ENCODE results near the gene CBX7. TPM values are rescaled to one million over a fixed set of nuclear protein-coding genes. Genes with fewer than 3 reads are reported as not detected.

The CBX7 gene
- total and polyA plus RNA-seq, 4 donors: 2.2 to 21.8 (median 14.9) TPM

DNA sequence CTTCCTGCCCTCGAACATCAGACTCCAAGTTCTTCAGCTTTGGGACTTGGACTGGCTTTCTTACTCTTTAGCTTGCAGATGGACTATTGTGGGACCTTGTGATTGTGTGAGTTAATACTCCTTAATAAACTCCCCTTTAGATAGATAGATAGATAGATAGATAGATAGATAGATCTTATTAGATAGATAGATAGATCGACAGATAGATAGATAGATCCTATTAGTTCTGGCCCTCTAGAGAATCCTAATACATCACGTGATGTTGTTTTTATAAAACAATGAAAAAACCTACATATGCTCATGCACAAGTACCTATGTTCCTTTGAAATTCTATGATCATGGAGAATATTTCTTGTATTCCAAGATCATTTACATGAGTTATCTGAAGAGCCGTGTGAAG lies 31.5 kb downstream of the CBX7 start:
- no peak for TF ChIP-seq NR2F2 (IDR thresholded peaks at IDR 0.05)
- TF ChIP-seq GABPA (IDR thresholded peaks at IDR 0.05 in 1 of 2, conservative IDR thresholded peaks at IDR 0.05 in 1 of 2): no peak
- TF ChIP-seq HNF4G (IDR thresholded peaks at IDR 0.05): no peak
- TF ChIP-seq SP1 (IDR thresholded peaks at IDR 0.05): no peak
- TF ChIP-seq, protein P1, sequence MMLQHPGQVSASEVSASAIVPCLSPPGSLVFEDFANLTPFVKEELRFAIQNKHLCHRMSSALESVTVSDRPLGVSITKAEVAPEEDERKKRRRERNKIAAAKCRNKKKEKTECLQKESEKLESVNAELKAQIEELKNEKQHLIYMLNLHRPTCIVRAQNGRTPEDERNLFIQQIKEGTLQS (IDR thresholded peaks at IDR 0.05): no peak
- TF ChIP-seq, protein P2, sequence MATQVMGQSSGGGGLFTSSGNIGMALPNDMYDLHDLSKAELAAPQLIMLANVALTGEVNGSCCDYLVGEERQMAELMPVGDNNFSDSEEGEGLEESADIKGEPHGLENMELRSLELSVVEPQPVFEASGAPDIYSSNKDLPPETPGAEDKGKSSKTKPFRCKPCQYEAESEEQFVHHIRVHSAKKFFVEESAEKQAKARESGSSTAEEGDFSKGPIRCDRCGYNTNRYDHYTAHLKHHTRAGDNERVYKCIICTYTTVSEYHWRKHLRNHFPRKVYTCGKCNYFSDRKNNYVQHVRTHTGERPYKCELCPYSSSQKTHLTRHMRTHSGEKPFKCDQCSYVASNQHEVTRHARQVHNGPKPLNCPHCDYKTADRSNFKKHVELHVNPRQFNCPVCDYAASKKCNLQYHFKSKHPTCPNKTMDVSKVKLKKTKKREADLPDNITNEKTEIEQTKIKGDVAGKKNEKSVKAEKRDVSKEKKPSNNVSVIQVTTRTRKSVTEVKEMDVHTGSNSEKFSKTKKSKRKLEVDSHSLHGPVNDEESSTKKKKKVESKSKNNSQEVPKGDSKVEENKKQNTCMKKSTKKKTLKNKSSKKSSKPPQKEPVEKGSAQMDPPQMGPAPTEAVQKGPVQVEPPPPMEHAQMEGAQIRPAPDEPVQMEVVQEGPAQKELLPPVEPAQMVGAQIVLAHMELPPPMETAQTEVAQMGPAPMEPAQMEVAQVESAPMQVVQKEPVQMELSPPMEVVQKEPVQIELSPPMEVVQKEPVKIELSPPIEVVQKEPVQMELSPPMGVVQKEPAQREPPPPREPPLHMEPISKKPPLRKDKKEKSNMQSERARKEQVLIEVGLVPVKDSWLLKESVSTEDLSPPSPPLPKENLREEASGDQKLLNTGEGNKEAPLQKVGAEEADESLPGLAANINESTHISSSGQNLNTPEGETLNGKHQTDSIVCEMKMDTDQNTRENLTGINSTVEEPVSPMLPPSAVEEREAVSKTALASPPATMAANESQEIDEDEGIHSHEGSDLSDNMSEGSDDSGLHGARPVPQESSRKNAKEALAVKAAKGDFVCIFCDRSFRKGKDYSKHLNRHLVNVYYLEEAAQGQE (IDR thresholded peaks at IDR 0.05): no peak
- no peak for TF ChIP-seq FOXA2 (IDR thresholded peaks at IDR 0.05)
- TF ChIP-seq, protein P3, sequence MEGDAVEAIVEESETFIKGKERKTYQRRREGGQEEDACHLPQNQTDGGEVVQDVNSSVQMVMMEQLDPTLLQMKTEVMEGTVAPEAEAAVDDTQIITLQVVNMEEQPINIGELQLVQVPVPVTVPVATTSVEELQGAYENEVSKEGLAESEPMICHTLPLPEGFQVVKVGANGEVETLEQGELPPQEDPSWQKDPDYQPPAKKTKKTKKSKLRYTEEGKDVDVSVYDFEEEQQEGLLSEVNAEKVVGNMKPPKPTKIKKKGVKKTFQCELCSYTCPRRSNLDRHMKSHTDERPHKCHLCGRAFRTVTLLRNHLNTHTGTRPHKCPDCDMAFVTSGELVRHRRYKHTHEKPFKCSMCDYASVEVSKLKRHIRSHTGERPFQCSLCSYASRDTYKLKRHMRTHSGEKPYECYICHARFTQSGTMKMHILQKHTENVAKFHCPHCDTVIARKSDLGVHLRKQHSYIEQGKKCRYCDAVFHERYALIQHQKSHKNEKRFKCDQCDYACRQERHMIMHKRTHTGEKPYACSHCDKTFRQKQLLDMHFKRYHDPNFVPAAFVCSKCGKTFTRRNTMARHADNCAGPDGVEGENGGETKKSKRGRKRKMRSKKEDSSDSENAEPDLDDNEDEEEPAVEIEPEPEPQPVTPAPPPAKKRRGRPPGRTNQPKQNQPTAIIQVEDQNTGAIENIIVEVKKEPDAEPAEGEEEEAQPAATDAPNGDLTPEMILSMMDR (IDR thresholded peaks at IDR 0.05; ENCODE audit: low read depth, low read length, missing input control): no peak
- no peak for TF ChIP-seq FOXA1 (IDR thresholded peaks at IDR 0.05)
- no peak for TF ChIP-seq HNF4A (conservative IDR thresholded peaks at IDR 0.05)
- no peak for TF ChIP-seq YY1 (IDR thresholded peaks at IDR 0.05)
- no peak for TF ChIP-seq JUND (IDR thresholded peaks at IDR 0.05)
- TF ChIP-seq RXRA (IDR thresholded peaks at IDR 0.05): no peak
- no peak for TF ChIP-seq EGR1 (IDR thresholded peaks at IDR 0.05; ENCODE audit: low read depth in 2 of 2)
- no peak overlapping the region for H3K4me3 ChIP-seq (ENCODE audit: low read depth in 1 of 3, low read length in 3 of 3)
- no peaks in the 10 kb centered on the region for H3K36me3 ChIP-seq (ENCODE audit: control insufficient read depth in 4 of 4, insufficient read depth in 3 of 4, low read depth in 1 of 4, low read length in 3 of 4)
- H3K9ac ChIP-seq (ENCODE audit: low read depth in 1 of 2, low read length in 2 of 2): no peak overlapping the region
- H3K4me1 ChIP-seq (ENCODE audit: control insufficient read depth in 4 of 4, insufficient read depth in 4 of 4, low read length in 3 of 4): no peaks in the 10 kb centered on the region
- 87% methylated on average over 4 of the region's 4 CpGs for WGBS
- no peak for DNase-seq (ENCODE audit: low spot score)
- no peaks in the 10 kb centered on the region for H3K9me3 ChIP-seq (ENCODE audit: control insufficient read depth in 4 of 4, low read length in 3 of 4)
- H3K27me3 ChIP-seq (ENCODE audit: control insufficient read depth in 4 of 4, insufficient read depth in 4 of 4, low read length in 3 of 4): no peaks in the 10 kb centered on the region
- H3K27ac ChIP-seq (ENCODE audit: low read depth in 1 of 2, low read length in 2 of 2): no peak overlapping the region

DNA sequence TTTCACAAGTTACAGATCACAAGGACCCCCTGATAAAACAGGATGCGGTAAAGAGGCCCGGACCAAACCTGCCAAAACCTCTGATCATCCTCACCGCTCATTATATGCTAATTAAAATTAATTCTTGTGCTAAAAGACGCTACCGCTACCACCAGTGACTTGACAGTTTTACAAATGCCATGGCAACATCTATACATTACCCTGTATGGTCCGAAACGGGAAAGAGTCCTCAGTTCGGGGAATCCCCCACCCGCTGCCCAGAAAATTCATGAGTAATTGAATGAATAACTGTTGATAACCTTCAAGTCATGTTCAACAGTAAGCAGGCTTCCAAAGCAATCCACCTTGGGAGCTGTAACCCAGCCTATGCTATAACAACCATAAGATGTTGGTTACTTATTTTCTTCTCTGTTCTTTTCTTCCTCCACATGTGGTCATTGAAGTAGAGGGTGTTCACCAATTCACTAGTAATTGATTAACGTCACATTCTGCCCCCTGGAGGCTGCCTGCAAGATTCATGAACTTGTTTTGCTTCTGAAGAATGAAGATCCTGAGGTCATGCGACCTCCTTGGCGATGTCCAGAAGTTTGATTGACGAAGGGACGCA lies 34.8 kb downstream of the CBX7 start:
- Histone ChIP-seq H3K9me3 (ENCODE audit: control insufficient read depth in 4 of 4, low read length in 3 of 4) (no peaks in the 10 kb centered on the region), H3K27ac (ENCODE audit: low read depth in 1 of 2, low read length in 2 of 2) (no peak overlapping the region), H3K9ac (ENCODE audit: low read depth in 1 of 2, low read length in 2 of 2) (no peak overlapping the region), H3K4me1 (ENCODE audit: control insufficient read depth in 4 of 4, insufficient read depth in 4 of 4, low read length in 3 of 4) (no peaks in the 10 kb centered on the region), H3K4me3 (ENCODE audit: low read depth in 1 of 3, low read length in 3 of 3) (no peak overlapping the region), H3K36me3 (ENCODE audit: control insufficient read depth in 4 of 4, insufficient read depth in 3 of 4, low read depth in 1 of 4, low read length in 3 of 4) (no peaks in the 10 kb centered on the region), H3K27me3 (ENCODE audit: control insufficient read depth in 4 of 4, insufficient read depth in 4 of 4, low read length in 3 of 4) (no peaks in the 10 kb centered on the region)
- TF ChIP-seq FOXA1 (IDR thresholded peaks at IDR 0.05): no peak
- TF ChIP-seq, protein P1 (IDR thresholded peaks at IDR 0.05): no peak
- no peak for TF ChIP-seq HNF4G (IDR thresholded peaks at IDR 0.05)
- TF ChIP-seq, protein P4, sequence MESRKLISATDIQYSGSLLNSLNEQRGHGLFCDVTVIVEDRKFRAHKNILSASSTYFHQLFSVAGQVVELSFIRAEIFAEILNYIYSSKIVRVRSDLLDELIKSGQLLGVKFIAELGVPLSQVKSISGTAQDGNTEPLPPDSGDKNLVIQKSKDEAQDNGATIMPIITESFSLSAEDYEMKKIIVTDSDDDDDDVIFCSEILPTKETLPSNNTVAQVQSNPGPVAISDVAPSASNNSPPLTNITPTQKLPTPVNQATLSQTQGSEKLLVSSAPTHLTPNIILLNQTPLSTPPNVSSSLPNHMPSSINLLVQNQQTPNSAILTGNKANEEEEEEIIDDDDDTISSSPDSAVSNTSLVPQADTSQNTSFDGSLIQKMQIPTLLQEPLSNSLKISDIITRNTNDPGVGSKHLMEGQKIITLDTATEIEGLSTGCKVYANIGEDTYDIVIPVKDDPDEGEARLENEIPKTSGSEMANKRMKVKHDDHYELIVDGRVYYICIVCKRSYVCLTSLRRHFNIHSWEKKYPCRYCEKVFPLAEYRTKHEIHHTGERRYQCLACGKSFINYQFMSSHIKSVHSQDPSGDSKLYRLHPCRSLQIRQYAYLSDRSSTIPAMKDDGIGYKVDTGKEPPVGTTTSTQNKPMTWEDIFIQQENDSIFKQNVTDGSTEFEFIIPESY (IDR thresholded peaks at IDR 0.05): no peak
- no peak for TF ChIP-seq GABPA (IDR thresholded peaks at IDR 0.05 in 1 of 2, conservative IDR thresholded peaks at IDR 0.05 in 1 of 2)
- TF ChIP-seq NR2F2 (IDR thresholded peaks at IDR 0.05): no peak
- no peak for TF ChIP-seq TAF1 (conservative IDR thresholded peaks at IDR 0.05)
- TF ChIP-seq, protein P3 (IDR thresholded peaks at IDR 0.05; ENCODE audit: low read depth, low read length, missing input control): peak; percentile 55
- no peak for TF ChIP-seq RXRA (IDR thresholded peaks at IDR 0.05)
- TF ChIP-seq, protein P5, sequence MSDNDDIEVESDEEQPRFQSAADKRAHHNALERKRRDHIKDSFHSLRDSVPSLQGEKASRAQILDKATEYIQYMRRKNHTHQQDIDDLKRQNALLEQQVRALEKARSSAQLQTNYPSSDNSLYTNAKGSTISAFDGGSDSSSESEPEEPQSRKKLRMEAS (IDR thresholded peaks at IDR 0.05): no peak
- peak; percentile 74 to 79 for TF ChIP-seq RAD21 (IDR thresholded peaks at IDR 0.05)
- no peak for TF ChIP-seq SP1 (IDR thresholded peaks at IDR 0.05)
- 52% methylated on average over 14 of the region's 14 CpGs for WGBS
- DNase-seq (ENCODE audit: low spot score): peak; percentile 70
